ENCODE data around the gene NUDT4. TPM values are rescaled to one million over a fixed set of nuclear protein-coding genes. Genes with fewer than 3 reads are reported as not detected.
A peak's percentile ranks its signal among the peaks of the same experiment; 100 is the strongest.

Gene NUDT4
- polyA plus RNA-seq, 1 donor (not counting 4 experiments of a cell fraction or from before 2014, with no cell fraction given), result 33.2 TPM

GRCh38 chr12:93451423-93452158, 73.9 kb downstream of the NUDT4 start:
- H3K36me3 ChIP-seq (ENCODE audit: control insufficient read depth in 2 of 2, extremely low read depth in 1 of 2, insufficient read depth in 2 of 2, low read length in 2 of 2), result no peaks in the 10 kb centered on the region
- dilution Hi-C loops (cut with MboI; ENCODE audit: extremely low pct_ligation_motif_present, low sequenced_read_pairs), result no loop called here
- peak overlapping the region; percentile 29 for H2AFZ ChIP-seq (ENCODE audit: control insufficient read depth, low read length)
- no peaks in the 10 kb centered on the region for H3K9me3 ChIP-seq (ENCODE audit: control insufficient read depth, low read depth, low read length)
- no peak overlapping the region for H3K9ac ChIP-seq (ENCODE audit: control insufficient read depth, extremely low read depth, insufficient read depth, low read length)
- TF ChIP-seq EZH2 (IDR thresholded peaks at IDR 0.05; ENCODE audit: low read length), result no peak
- no peak for TF ChIP-seq CTCF (optimal IDR thresholded peaks at IDR 0.05 in 1 of 3, IDR thresholded peaks at IDR 0.05 in 1 of 3, conservative IDR thresholded peaks at IDR 0.05 in 1 of 3; ENCODE audit: extremely low read depth in 1 of 3, insufficient read depth in 2 of 3, low read length in 3 of 3)
- no peaks in the 10 kb centered on the region for H3K9me1 ChIP-seq (ENCODE audit: control insufficient read depth, extremely low read depth, insufficient read depth, low read length)
- H3K4me3 ChIP-seq (ENCODE audit: control insufficient read depth in 2 of 3, extremely low read depth in 1 of 3, insufficient read depth in 2 of 3, low read depth in 1 of 3, low read length in 3 of 3), result no peak overlapping the region
- no peaks in the 10 kb centered on the region for H3K79me2 ChIP-seq (ENCODE audit: control insufficient read depth, insufficient read depth, low read length)
- H3K4me1 ChIP-seq (ENCODE audit: control insufficient read depth, extremely low read depth, insufficient read depth, low read length), result peaks cover 4% of the 10 kb centered on the region
- H3K27ac ChIP-seq (ENCODE audit: control insufficient read depth, insufficient read depth, low read length), result no peak overlapping the region
- no peak overlapping the region for H3K4me2 ChIP-seq (ENCODE audit: control insufficient read depth, extremely low read depth, insufficient read depth, low read depth, low read length)
- no peaks in the 10 kb centered on the region for H4K20me1 ChIP-seq (ENCODE audit: control insufficient read depth, extremely low read depth, insufficient read depth, low read length)
- no peaks in the 10 kb centered on the region for H3K27me3 ChIP-seq (ENCODE audit: control insufficient read depth, extremely low read depth, insufficient read depth, low read length)
- DNase-seq (ENCODE audit: low read depth, low spot score), result no peak
- no peak for FAIRE-seq

GRCh38 chr12:93453633-93454032, 75.9 kb downstream of the NUDT4 start:
- Histone ChIP-seq H3K9ac (ENCODE audit: control insufficient read depth, extremely low read depth, insufficient read depth, low read length) (no peak overlapping the region), H3K9me3 (ENCODE audit: control insufficient read depth, low read depth, low read length) (no peaks in the 10 kb centered on the region), H3K4me3 (ENCODE audit: control insufficient read depth in 2 of 3, extremely low read depth in 1 of 3, insufficient read depth in 2 of 3, low read depth in 1 of 3, low read length in 3 of 3) (no peak overlapping the region), H3K4me2 (ENCODE audit: control insufficient read depth, extremely low read depth, insufficient read depth, low read depth, low read length) (no peak overlapping the region), H3K4me1 (ENCODE audit: control insufficient read depth, extremely low read depth, insufficient read depth, low read length) (peaks cover 4% of the 10 kb centered on the region), H4K20me1 (ENCODE audit: control insufficient read depth, extremely low read depth, insufficient read depth, low read length) (no peaks in the 10 kb centered on the region), H3K9me1 (ENCODE audit: control insufficient read depth, extremely low read depth, insufficient read depth, low read length) (no peaks in the 10 kb centered on the region), H3K27me3 (ENCODE audit: control insufficient read depth, extremely low read depth, insufficient read depth, low read length) (no peaks in the 10 kb centered on the region), H3K36me3 (ENCODE audit: control insufficient read depth in 2 of 2, extremely low read depth in 1 of 2, insufficient read depth in 2 of 2, low read length in 2 of 2) (no peaks in the 10 kb centered on the region), H3K27ac (ENCODE audit: control insufficient read depth, insufficient read depth, low read length) (no peak overlapping the region), H3K79me2 (ENCODE audit: control insufficient read depth, insufficient read depth, low read length) (no peaks in the 10 kb centered on the region), H2AFZ (ENCODE audit: control insufficient read depth, low read length) (no peak overlapping the region)
- dilution Hi-C loops (cut with MboI; ENCODE audit: extremely low pct_ligation_motif_present, low sequenced_read_pairs), result no loop called here
- TF ChIP-seq EZH2 (IDR thresholded peaks at IDR 0.05; ENCODE audit: low read length) (no peak), CTCF (optimal IDR thresholded peaks at IDR 0.05 in 1 of 3, IDR thresholded peaks at IDR 0.05 in 1 of 3, conservative IDR thresholded peaks at IDR 0.05 in 1 of 3; ENCODE audit: extremely low read depth in 1 of 3, insufficient read depth in 2 of 3, low read length in 3 of 3) (no peak)
- DNase-seq (ENCODE audit: low read depth, low spot score) (no peak), FAIRE-seq (no peak)

Data from keratinocyte (primary cell).